CD4-positive, alpha-beta T cell treated with Interleukin-2 at 100 ng/mL for 4 hours (primary cell): ENCODE data around the gene MT1F.

Source experiments
- DNase-seq: peaks from one replicate; pipeline ENCODE4 v3.0.0-alpha.2; 2020; ENCODE audit warnings: low spot score

MT1F gene

GRCh38 chr16:56625943-56626654, 31.7 kb upstream of the MT1F start:
- DNase-seq, result no peak

- no peak for DNase-seq
Measured at GRCh38 chr16:56626685-56627084, 31.1 kb upstream of the MT1F start.

- DNase-seq, result no peak
Measured at GRCh38 chr16:56628486-56629350, 29.0 kb upstream of the MT1F start.

- no peak for DNase-seq
Measured at GRCh38 chr16:56629531-56629930, 28.2 kb upstream of the MT1F start.

- no peak for DNase-seq
Measured at GRCh38 chr16:56630134-56630533, 27.6 kb upstream of the MT1F start.

- DNase-seq, result no peak
Measured at GRCh38 chr16:56631197-56631596, 26.6 kb upstream of the MT1F start.

- no peak for DNase-seq
Measured at GRCh38 chr16:56631832-56632155, 26.0 kb upstream of the MT1F start.

GRCh38 chr16:56632156-56632847, 25.5 kb upstream of the MT1F start, which contains the start of gene MT1M:
TSS of gene MT1M (plus strand) at chr16:56632659. CDS start at chr16:56632732, 73 bp downstream.
- no peak for DNase-seq

- no peak for DNase-seq
Measured at GRCh38 chr16:56632848-56633365, 24.9 kb upstream of the MT1F start.

GRCh38 chr16:56633535-56633934, 24.2 kb upstream of the MT1F start:
- no peak for DNase-seq

- DNase-seq, result no peak
Measured at GRCh38 chr16:56634715-56635440, 22.9 kb upstream of the MT1F start.

- DNase-seq, result no peak
Measured at GRCh38 chr16:56635441-56635967, 22.3 kb upstream of the MT1F start.

- no peak for DNase-seq
Measured at GRCh38 chr16:56636616-56637413, 20.9 kb upstream of the MT1F start.

GRCh38 chr16:56637814-56638750, 19.7 kb upstream of the MT1F start, which contains the start of gene MT1A:
TSS of gene MT1A (plus strand) at chr16:56638666. CDS start at chr16:56638739, 73 bp downstream.
- no peak for DNase-seq

GRCh38 chr16:56639045-56639444, 18.7 kb upstream of the MT1F start:
- no peak for DNase-seq

GRCh38 chr16:56640076-56640475, 17.7 kb upstream of the MT1F start:
- no peak for DNase-seq

- no peak for DNase-seq
Measured at GRCh38 chr16:56641166-56641565, 16.6 kb upstream of the MT1F start.

- DNase-seq, result peak; percentile 79
Measured at GRCh38 chr16:56643080-56643778, 14.5 kb upstream of the MT1F start.

GRCh38 chr16:56643833-56644232, 13.9 kb upstream of the MT1F start:
- no peak for DNase-seq
